AG09319 (cell line): Measurements from ENCODE around the gene STX1A.

Experiments used
- DNase-seq: peaks from one replicate; pipeline ENCODE4 v3.0.0-alpha.2; 2010; ENCODE audit warnings: low read depth; ENCODE audit errors: extremely low read depth
- CTCF ChIP-seq: IDR thresholded peaks from 2 replicates; pipeline ENCODE4 v1.5.1; 2011; ENCODE audit warnings: low read depth, mild to moderate bottlenecking, inconsistent platforms, low read length, moderate library complexity

The STX1A gene

DNA sequence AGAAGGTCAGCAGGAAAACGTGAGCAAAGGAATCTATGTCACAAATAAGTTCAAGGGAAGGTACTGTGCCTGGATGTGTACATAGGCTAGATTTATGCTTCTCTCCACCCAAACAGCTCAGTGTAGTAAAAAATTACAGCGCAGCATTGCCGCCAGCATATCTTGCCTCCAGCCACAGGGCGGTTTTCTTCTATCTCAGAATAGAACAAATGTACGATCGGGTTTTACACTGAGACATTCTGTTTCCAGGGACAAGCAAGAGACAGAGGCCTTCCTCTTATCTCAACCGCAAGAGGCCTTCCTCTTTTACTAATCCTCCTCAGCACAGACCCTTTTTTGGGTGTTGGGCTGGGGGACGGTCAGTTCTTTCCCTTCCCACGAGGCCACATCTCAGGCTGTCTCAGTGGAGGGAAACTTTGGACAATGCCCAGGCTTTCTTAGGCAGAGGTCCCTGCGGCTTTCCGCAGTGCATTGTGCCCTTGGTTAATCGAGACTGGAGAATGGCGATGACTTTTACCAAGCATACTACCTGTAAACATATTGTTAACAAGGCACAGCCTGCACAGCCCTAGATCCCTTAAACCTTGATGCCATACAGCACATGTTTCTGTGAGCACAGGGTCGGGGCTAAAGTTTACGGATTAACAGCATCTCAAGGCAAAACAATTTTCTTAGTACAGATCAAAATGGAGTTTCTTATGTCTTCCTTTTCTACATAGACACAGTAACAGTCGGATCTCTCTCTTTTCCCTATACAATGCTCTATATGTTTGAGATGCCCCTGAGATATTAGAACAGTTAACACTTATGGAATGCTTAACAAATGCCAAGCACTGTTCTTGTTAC lies 30.7 kb upstream of the STX1A start:
- no peak for DNase-seq
- TF ChIP-seq CTCF = no peak

DNA sequence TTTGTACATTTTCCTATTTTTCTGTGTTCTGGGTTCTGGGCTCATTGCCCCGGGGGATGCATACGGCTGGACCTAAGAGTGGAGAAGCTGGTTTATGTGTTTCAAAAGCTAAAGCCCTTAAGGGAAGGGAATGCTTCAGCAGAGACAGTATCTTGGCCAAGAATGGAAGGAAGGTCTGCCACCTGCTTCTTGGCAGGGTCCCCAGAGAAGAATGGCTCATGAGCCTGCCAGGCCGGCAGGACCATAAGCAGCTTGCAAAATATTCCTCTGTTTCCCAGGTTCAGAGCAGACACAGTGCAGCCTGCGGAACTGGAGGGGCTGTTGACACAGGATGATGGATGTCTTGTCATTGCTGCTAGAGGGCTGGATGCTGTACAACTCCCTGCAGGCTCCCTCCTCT lies 26.9 kb upstream of the STX1A start:
- no peak for DNase-seq

GRCh38 chr7:73742753-73743641 lies 23.5 kb upstream of the STX1A start:
- no peak for DNase-seq
- no peak for TF ChIP-seq CTCF

More for the DNA sequence above, 26.9 kb upstream of the STX1A start:
- no peak for TF ChIP-seq CTCF

- DNase-seq = no peak
Observed at GRCh38 chr7:73742338-73742752, 22.9 kb upstream of the STX1A start.

GRCh38 chr7:73741600-73741999 lies 22.1 kb upstream of the STX1A start:
- TF ChIP-seq CTCF = no peak
- no peak for DNase-seq

More at GRCh38 chr7:73742338-73742752, 22.9 kb upstream of the STX1A start:
- TF ChIP-seq CTCF = no peak

DNA sequence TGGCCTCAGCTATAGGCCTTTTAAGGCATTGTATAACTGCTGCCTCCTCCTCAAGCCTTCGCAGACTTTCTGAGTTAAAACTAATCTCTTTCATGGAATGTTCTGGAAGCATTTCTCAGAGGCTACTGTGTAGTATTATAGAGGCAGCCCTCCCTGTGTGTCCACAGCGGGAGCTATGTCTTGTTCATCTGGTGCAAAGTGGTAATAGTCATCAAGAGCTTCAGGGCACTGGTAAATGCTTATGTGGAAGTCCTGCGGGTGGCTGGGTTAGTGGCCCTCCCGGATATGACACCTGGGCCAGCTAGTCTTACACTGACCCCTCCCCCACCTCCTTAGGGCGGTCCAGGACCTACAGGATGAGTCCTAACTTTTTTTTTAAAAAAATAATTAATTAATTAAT lies 21.3 kb upstream of the STX1A start:
- TF ChIP-seq CTCF = no peak
- no peak for DNase-seq

DNA sequence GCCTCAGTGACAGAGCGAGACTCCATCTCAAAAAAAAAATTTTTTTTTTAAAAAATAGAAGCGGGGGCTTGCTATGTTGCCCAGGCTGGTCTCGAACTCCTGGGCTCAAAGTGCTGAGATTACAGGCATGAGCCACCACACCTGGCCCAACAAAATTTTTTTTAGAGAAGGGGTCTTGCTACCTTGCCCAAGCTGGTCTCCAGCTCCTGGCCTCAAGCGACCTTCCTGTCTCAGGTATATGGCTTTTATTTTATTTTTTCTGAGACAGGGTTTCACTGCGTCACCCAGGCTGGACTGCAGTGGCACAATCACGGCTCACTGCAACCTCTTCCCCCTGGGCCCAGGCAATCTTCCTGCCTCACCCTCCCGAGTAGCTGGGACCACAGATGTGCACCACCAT lies 20.7 kb upstream of the STX1A start:
- no peak for DNase-seq
- TF ChIP-seq CTCF = no peak
